A673 (cell line): ENCODE results near the gene TECPR1.

Experiments used
- EZH2 ChIP-seq: fragments of 200-600 bp; sonication (generic); IDR thresholded peaks from 2 replicates; pipeline ENCODE4 v1.6.1; 2017; ENCODE audit warnings: borderline replicate concordance, low read depth, mild to moderate bottlenecking, mixed read lengths, antibody characterized with exemption, low read length; ENCODE audit not compliant: poor library complexity, severe bottlenecking
- TF ChIP-seq, protein P1 (sequence below): fragments of 300-800, 200-600 bp; sonication (generic); conservative IDR thresholded peaks from 2 replicates; pipeline ENCODE4 v1.5.1; 2017; ENCODE audit warnings: low read depth, mild to moderate bottlenecking, antibody characterized with exemption, low read length, moderate library complexity, mixed read lengths

GRCh38 chr7:98217623-98218582 lies 34.1 kb downstream of the TECPR1 start:
- TF ChIP-seq, protein P1, sequence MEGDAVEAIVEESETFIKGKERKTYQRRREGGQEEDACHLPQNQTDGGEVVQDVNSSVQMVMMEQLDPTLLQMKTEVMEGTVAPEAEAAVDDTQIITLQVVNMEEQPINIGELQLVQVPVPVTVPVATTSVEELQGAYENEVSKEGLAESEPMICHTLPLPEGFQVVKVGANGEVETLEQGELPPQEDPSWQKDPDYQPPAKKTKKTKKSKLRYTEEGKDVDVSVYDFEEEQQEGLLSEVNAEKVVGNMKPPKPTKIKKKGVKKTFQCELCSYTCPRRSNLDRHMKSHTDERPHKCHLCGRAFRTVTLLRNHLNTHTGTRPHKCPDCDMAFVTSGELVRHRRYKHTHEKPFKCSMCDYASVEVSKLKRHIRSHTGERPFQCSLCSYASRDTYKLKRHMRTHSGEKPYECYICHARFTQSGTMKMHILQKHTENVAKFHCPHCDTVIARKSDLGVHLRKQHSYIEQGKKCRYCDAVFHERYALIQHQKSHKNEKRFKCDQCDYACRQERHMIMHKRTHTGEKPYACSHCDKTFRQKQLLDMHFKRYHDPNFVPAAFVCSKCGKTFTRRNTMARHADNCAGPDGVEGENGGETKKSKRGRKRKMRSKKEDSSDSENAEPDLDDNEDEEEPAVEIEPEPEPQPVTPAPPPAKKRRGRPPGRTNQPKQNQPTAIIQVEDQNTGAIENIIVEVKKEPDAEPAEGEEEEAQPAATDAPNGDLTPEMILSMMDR = no peak
- no peak for TF ChIP-seq EZH2
